Measurements from ENCODE around the gene PRSS12. TPM values are rescaled to one million over a fixed set of nuclear protein-coding genes. Genes with fewer than 3 reads are reported as not detected.

PRSS12 gene
- total RNA-seq, 1 experiment from 2014 or later: 15.6 TPM

GRCh38 chr4:118373614-118374255 is 20.9 kb upstream of the PRSS12 start:
- Histone ChIP-seq H3K9me3 (replicated peaks) (no peaks in the 10 kb centered on the region), H3K36me3 (no peaks in the 10 kb centered on the region), H3K4me3 (no peak overlapping the region), H3K27ac (no peak overlapping the region), H3K4me1 (replicated peaks) (no peaks in the 10 kb centered on the region), H3K27me3 (replicated peaks) (no peaks in the 10 kb centered on the region)
- DNase-seq (ENCODE audit: low read depth in 1 of 2, low spot score in 2 of 2): no peak

DNA sequence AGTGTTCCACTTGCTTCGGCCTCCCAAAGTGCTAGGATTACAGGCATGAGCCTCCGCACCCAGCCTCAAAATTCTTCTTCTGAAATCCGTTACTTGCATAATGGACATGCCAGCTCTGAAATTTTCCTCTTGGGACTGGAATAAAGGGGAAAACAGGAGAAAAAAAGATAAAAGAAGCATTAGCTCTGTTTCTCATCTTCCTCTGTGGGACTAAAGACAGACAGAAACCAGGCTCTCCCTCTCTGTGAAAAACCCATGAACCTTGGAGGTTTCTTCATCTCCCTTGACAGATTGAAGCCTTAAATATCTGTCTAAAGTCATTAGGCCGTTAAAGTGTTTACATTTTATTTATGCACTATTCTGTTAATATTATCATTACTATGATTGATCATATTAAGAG is 19.4 kb upstream of the PRSS12 start:
- no peak overlapping the region for H3K27ac ChIP-seq
- DNase-seq (ENCODE audit: low read depth in 1 of 2, low spot score in 2 of 2): no peak
- no peaks in the 10 kb centered on the region for H3K4me1 ChIP-seq (replicated peaks)
- H3K36me3 ChIP-seq: no peaks in the 10 kb centered on the region
- no peak overlapping the region for H3K4me3 ChIP-seq
- H3K9me3 ChIP-seq (replicated peaks): no peaks in the 10 kb centered on the region
- no peaks in the 10 kb centered on the region for H3K27me3 ChIP-seq (replicated peaks)

- no peak overlapping the region for H3K4me3 ChIP-seq
- no peaks in the 10 kb centered on the region for H3K27me3 ChIP-seq (replicated peaks)
- H3K27ac ChIP-seq: no peak overlapping the region
- H3K9me3 ChIP-seq (replicated peaks): no peaks in the 10 kb centered on the region
- no peak for DNase-seq (ENCODE audit: low read depth in 1 of 2, low spot score in 2 of 2)
- no peaks in the 10 kb centered on the region for H3K36me3 ChIP-seq
- H3K4me1 ChIP-seq (replicated peaks): no peaks in the 10 kb centered on the region
Measured at GRCh38 chr4:118369231-118369630, 16.4 kb upstream of the PRSS12 start.

DNA sequence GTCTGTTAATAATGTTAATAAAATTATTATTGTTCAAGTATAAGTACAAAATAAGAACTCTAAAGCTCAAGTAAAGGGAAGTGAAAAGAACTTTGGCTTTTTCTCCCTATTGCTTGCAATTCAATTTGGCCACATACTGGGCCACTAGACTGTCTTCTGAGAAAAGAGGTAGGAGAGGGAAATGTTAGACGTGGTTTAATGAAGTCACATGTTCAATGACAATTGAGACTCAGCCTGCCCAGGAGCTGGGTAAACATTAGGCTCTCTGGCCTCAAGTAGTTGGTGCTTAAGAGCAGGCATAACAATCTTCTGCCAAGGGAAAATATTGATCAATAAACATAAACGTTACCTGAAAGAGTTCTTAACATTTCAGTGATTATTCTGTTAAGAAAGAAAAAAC is 15.1 kb upstream of the PRSS12 start:
- DNase-seq (ENCODE audit: low read depth in 1 of 2, low spot score in 2 of 2): no peak
- Histone ChIP-seq H3K4me1 (replicated peaks) (no peaks in the 10 kb centered on the region), H3K27me3 (replicated peaks) (no peaks in the 10 kb centered on the region), H3K27ac (no peak overlapping the region), H3K9me3 (replicated peaks) (no peaks in the 10 kb centered on the region), H3K4me3 (no peak overlapping the region), H3K36me3 (no peaks in the 10 kb centered on the region)

GRCh38 chr4:118367361-118367760 is 14.6 kb upstream of the PRSS12 start:
- Histone ChIP-seq H3K27me3 (replicated peaks) (no peaks in the 10 kb centered on the region), H3K36me3 (no peaks in the 10 kb centered on the region), H3K4me3 (no peak overlapping the region), H3K4me1 (replicated peaks) (no peaks in the 10 kb centered on the region), H3K27ac (no peak overlapping the region), H3K9me3 (replicated peaks) (no peaks in the 10 kb centered on the region)
- no peak for DNase-seq (ENCODE audit: low read depth in 1 of 2, low spot score in 2 of 2)

DNA sequence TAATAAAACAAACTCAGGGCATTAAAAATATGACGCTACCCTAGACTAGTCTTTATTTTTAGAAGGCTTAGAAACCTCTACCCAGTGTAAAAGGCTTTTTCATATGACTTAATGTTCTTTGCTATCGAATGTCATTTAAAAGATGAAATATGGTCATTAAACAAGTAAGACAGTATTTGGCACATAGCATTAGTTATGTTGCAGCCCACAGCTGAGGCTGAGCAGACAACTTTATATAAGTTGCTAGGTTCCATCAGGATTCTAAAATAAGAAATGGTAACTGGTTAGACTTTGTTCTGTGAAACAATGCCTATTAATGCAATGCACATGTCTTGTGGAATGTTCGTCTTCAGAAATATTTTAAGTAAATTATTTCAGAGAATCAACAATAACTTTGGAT is 10.4 kb upstream of the PRSS12 start:
- no peak for DNase-seq (ENCODE audit: low read depth in 1 of 2, low spot score in 2 of 2)
- no peak overlapping the region for H3K4me3 ChIP-seq
- no peak overlapping the region for H3K27ac ChIP-seq
- no peaks in the 10 kb centered on the region for H3K27me3 ChIP-seq (replicated peaks)
- no peaks in the 10 kb centered on the region for H3K9me3 ChIP-seq (replicated peaks)
- H3K4me1 ChIP-seq (replicated peaks): no peaks in the 10 kb centered on the region
- H3K36me3 ChIP-seq: no peaks in the 10 kb centered on the region

GRCh38 chr4:118361192-118361591 is 8.4 kb upstream of the PRSS12 start:
- no peak overlapping the region for H3K4me3 ChIP-seq
- no peak for DNase-seq (ENCODE audit: low read depth in 1 of 2, low spot score in 2 of 2)
- H3K36me3 ChIP-seq: no peaks in the 10 kb centered on the region
- H3K27ac ChIP-seq: no peak overlapping the region
- H3K27me3 ChIP-seq (replicated peaks): no peaks in the 10 kb centered on the region
- H3K9me3 ChIP-seq (replicated peaks): no peaks in the 10 kb centered on the region
- H3K4me1 ChIP-seq (replicated peaks): no peaks in the 10 kb centered on the region

DNA sequence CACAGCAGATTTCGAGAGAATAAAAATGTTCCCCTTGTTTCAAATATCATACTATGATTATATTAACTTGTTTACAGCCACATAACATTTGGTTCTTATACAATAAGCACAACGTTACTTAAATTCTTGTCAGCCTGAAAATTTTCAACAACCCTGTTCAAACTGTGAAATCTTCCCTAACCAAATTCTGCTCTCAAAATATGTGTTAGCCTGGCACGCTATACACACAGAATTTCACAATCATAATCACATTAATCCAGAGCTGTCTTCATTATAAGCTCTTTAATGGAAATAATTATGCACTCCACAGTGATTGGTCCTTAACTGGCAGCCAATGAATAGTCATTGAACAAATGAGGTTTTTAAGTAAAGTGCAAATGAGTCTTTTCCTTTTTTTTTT is 7.3 kb upstream of the PRSS12 start:
- H3K4me1 ChIP-seq (replicated peaks): no peaks in the 10 kb centered on the region
- H3K4me3 ChIP-seq: no peak overlapping the region
- no peaks in the 10 kb centered on the region for H3K36me3 ChIP-seq
- H3K27ac ChIP-seq: no peak overlapping the region
- no peaks in the 10 kb centered on the region for H3K9me3 ChIP-seq (replicated peaks)
- H3K27me3 ChIP-seq (replicated peaks): no peaks in the 10 kb centered on the region
- no peak for DNase-seq (ENCODE audit: low read depth in 1 of 2, low spot score in 2 of 2)

DNA sequence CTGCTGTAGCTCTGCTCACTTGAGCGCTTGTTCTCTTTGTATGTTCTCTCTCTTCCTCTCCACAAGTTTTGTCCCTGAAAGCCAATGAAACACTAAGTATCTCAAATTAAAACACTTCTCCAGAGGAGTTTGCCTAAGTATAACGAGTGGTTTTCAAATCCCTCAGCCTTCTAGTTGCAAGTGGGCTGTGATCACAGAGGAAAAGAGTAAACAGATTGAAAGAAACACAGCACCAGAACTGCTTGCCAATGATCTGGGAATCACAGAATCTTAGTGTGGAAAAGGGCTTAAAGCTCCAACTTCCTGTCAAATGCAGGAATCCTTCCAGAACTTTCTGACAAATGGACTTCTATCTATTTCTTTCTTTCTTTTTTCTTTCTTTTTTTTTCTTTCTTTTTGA is 4.8 kb upstream of the PRSS12 start:
- Histone ChIP-seq H3K9me3 (replicated peaks) (no peaks in the 10 kb centered on the region), H3K36me3 (no peaks in the 10 kb centered on the region), H3K27ac (no peak overlapping the region), H3K4me3 (no peak overlapping the region), H3K27me3 (replicated peaks) (no peaks in the 10 kb centered on the region; the same call in 1 of the 2 replicates), H3K4me1 (replicated peaks) (peaks cover 6% of the 10 kb centered on the region)
- no peak for DNase-seq (ENCODE audit: low read depth in 1 of 2, low spot score in 2 of 2)

- peaks cover 6% of the 10 kb centered on the region for H3K27me3 ChIP-seq (replicated peaks)
- peaks cover 14% of the 10 kb centered on the region for H3K4me1 ChIP-seq (replicated peaks)
- no peak for DNase-seq (ENCODE audit: low read depth in 1 of 2, low spot score in 2 of 2)
- H3K36me3 ChIP-seq: no peaks in the 10 kb centered on the region
- H3K4me3 ChIP-seq: no peak overlapping the region
- H3K27ac ChIP-seq: no peak overlapping the region
- no peaks in the 10 kb centered on the region for H3K9me3 ChIP-seq (replicated peaks)
Measured at GRCh38 chr4:118356731-118357130, 3.9 kb upstream of the PRSS12 start.

DNA sequence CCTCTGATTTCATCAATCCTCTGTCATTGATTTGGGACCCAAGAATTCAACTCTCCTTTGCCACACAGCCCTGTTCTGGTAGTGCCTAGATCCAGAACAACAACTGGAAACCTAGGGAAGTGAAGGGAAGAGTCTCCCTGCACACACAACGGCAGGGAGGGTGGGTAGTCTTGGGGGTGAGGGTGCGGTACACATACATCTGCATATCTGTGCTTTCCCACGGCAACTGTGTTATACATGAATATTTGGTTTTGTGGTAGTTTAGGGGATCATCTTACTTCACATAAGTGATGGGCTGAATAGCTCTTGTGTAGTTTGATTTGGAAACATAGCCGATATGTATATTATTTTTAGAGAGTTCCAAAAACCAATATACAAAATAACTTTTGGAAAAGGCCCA is 3.3 kb upstream of the PRSS12 start:
- Histone ChIP-seq H3K27ac (no peak overlapping the region), H3K27me3 (replicated peaks) (peaks cover 9% of the 10 kb centered on the region), H3K9me3 (replicated peaks) (no peaks in the 10 kb centered on the region), H3K36me3 (no peaks in the 10 kb centered on the region), H3K4me1 (replicated peaks) (peaks cover 14% of the 10 kb centered on the region), H3K4me3 (no peak overlapping the region)
- no peak for DNase-seq (ENCODE audit: low read depth in 1 of 2, low spot score in 2 of 2)

DNA sequence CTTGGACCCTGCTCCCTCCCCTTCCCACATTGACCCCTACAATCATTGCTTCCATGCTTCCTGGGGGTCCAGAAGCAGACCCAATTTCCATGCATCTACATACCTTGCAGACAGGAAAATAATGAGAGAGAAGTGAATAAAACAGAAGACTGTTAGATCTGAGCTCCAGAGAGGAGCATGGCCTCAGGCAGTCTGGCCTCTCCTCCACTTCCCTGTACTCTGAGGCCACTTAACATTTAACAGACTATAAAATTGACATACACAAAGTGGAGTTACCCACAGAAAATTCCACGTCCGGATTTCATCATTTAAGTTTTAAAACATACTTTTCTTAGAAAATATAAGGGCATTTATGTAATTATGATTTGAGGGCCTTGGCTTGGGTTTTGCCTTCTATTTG is 2.1 kb upstream of the PRSS12 start:
- Histone ChIP-seq H3K27ac (no peak overlapping the region), H3K27me3 (replicated peaks) (peaks cover 9% of the 10 kb centered on the region), H3K4me1 (replicated peaks) (peaks cover 14% of the 10 kb centered on the region), H3K4me3 (no peak overlapping the region), H3K9me3 (replicated peaks) (no peaks in the 10 kb centered on the region), H3K36me3 (no peaks in the 10 kb centered on the region)
- DNase-seq (ENCODE audit: low read depth in 1 of 2, low spot score in 2 of 2): no peak

GRCh38 chr4:118353534-118354030 is 779 bp upstream of the PRSS12 start:
- DNase-seq (ENCODE audit: low read depth in 1 of 2, low spot score in 2 of 2): no peak
- Histone ChIP-seq H3K9me3 (replicated peaks) (no peaks in the 10 kb centered on the region), H3K36me3 (no peaks in the 10 kb centered on the region), H3K27me3 (replicated peaks) (peaks cover 9% of the 10 kb centered on the region), H3K27ac (no peak overlapping the region), H3K4me3 (peak overlapping the region; percentile 53), H3K4me1 (replicated peaks) (peaks cover 14% of the 10 kb centered on the region)

GRCh38 chr4:118351851-118352827 is 664 bp downstream of the PRSS12 start:
- Histone ChIP-seq H3K27ac (no peak overlapping the region), H3K4me1 (replicated peaks) (peaks cover 14% of the 10 kb centered on the region), H3K36me3 (no peaks in the 10 kb centered on the region), H3K4me3 (peak overlapping the region; percentile 53), H3K27me3 (replicated peaks) (peaks cover 9% of the 10 kb centered on the region), H3K9me3 (replicated peaks) (no peaks in the 10 kb centered on the region)
- DNase-seq (ENCODE audit: low read depth in 1 of 2, low spot score in 2 of 2): peak; percentile 38 to 47

Data from SJSA1 (cell line).